HepG2 (cell line): ENCODE measurements around the gene CS. TPM values are rescaled to one million over a fixed set of nuclear protein-coding genes. Genes with fewer than 3 reads are reported as not detected.
"Not testable (repeated sequence)": the region's sequence is repeated elsewhere in the genome, so short reads cannot be mapped to it uniquely, and the experiment has no call there.

Experiments used
- ATAC-seq: fragments of 200-7000 bp; cut with Tn5 transposase; 3 replicates; pipeline ENCODE4 v1.9.1; 2020; ENCODE audit warnings: mild to moderate bottlenecking, moderate library complexity
- BruUV-seq: library from RNA; stranded (reverse); fragments of 400-500 nt; replicated peaks from 2 replicates; lab custom pipeline; 2021; lab: Mats Ljungman, UMichigan
- CTCF ChIA-PET: fragments of 300-600 bp; formaldehyde crosslinking; extraction: SDS; loops from one replicate; lab custom pipeline; 2021; ENCODE audit warnings: low total read pairs, inconsistent platforms, low intra/inter-chr PET ratio; lab: Yijun Ruan, JAX
- POLR2A ChIA-PET: fragments of 350-600 bp; sonication (Branson Sonifier 250); formaldehyde crosslinking; loops from one replicate; lab custom pipeline; 2020; ENCODE audit warnings: antibody characterized with exemption, inconsistent platforms; lab: Yijun Ruan, JAX
- DNase-seq: peaks from one replicate; pipeline ENCODE4 v3.0.0-alpha.2; 2015; ENCODE audit warnings: low spot score
- FAIRE-seq: peaks from 3 replicates; lab custom pipeline; 2011; peaks lifted over from hg19 to GRCh38; lab: Jason Lieb, UNC
- H2AFZ ChIP-seq: one replicate; pipeline ENCODE4 v1.6.1; 2011; ENCODE audit warnings: low read length, inconsistent platforms
- H3K27ac ChIP-seq: fragments of 300-600 bp; 3 replicates; pipeline ENCODE4 v1.8.0; 2011; ENCODE audit warnings: mixed run types, mild to moderate bottlenecking, mixed read lengths, low read length, inconsistent platforms; ENCODE audit not compliant: insufficient read depth; ENCODE audit errors: extremely low read length
- H3K27me3 ChIP-seq, 2 experiments: fragments of 200-600 bp in 1 of 2; 2 replicates in 1 of 2; 3 replicates in 1 of 2; pipeline versions ENCODE4 v1.6.0 to v1.8.0; 2011; ENCODE audit warnings: low read length in 2 of 2, mild to moderate bottlenecking in 2 of 2, moderate library complexity in 2 of 2, inconsistent platforms in 1 of 2; ENCODE audit not compliant: insufficient read depth in 2 of 2, control insufficient read depth in 1 of 2
- H3K36me3 ChIP-seq, 2 experiments: fragments of 200-600 bp in 1 of 2; replicated peaks in 1 of 2; 2 replicates in 1 of 2; 3 replicates in 1 of 2; pipeline versions ENCODE4 v1.5.1 to v1.8.0; 2011; ENCODE audit warnings: low read length in 2 of 2, inconsistent platforms in 1 of 2; ENCODE audit not compliant: insufficient read depth in 2 of 2, control insufficient read depth in 1 of 2
- H3K4me1 ChIP-seq: 2 replicates; pipeline ENCODE4 v1.5.1; 2012; ENCODE audit warnings: low read length, inconsistent platforms; ENCODE audit not compliant: insufficient read depth
- H3K4me2 ChIP-seq: 2 replicates; pipeline ENCODE4 v1.6.0; 2011; ENCODE audit warnings: low read depth, low read length, inconsistent platforms
- H3K4me3 ChIP-seq, 3 experiments: fragments of 200-600 bp in 1 of 3; sonication (generic), shearing (Covaris generic) in 1 of 3; replicated peaks in 1 of 3; 2 replicates each; pipeline ENCODE4 v1.5.1; 2011 to 2016; ENCODE audit warnings: low read length in 3 of 3, inconsistent platforms in 2 of 3, low read depth in 2 of 3, mild to moderate bottlenecking in 2 of 3, control low read depth in 1 of 3, mixed read lengths in 1 of 3; ENCODE audit not compliant: insufficient read depth in 1 of 3
- H3K79me2 ChIP-seq: one replicate; pipeline ENCODE4 v1.6.1; 2011; ENCODE audit warnings: low read length, inconsistent platforms; ENCODE audit not compliant: insufficient read depth
- H3K9ac ChIP-seq: 2 replicates; pipeline ENCODE4 v1.6.0; 2011; ENCODE audit warnings: mild to moderate bottlenecking, low read depth, low read length, inconsistent platforms; ENCODE audit not compliant: insufficient read depth
- H3K9me3 ChIP-seq: 2 replicates; pipeline ENCODE4 v1.5.1; 2012; ENCODE audit warnings: mild to moderate bottlenecking, low read length
- H4K20me1 ChIP-seq: 2 replicates; pipeline ENCODE4 v1.6.0; 2011; ENCODE audit warnings: inconsistent platforms, mild to moderate bottlenecking, low read length, moderate library complexity; ENCODE audit not compliant: insufficient read depth
- CEBPB ChIP-seq: IDR thresholded peaks from 2 replicates; pipeline ENCODE4 v1.6.1; 2011; ENCODE audit warnings: low read depth, low read length, improper control_type of control experiment, borderline replicate concordance
- CEBPG ChIP-seq: IDR thresholded peaks from 2 replicates; pipeline ENCODE4 v1.6.1; 2016
- DDIT3 ChIP-seq: sonication (generic); formaldehyde crosslinking; IDR thresholded peaks from 2 replicates; pipeline ENCODE4 v1.4.0; 2020; ENCODE audit warnings: mild to moderate bottlenecking, missing genetic modification reagents
- MYNN ChIP-seq: sonication (generic); formaldehyde crosslinking; IDR thresholded peaks from 2 replicates; pipeline ENCODE4 v1.4.0; 2020; ENCODE audit warnings: mild to moderate bottlenecking, low read depth, missing genetic modification reagents
- RBFOX2 ChIP-seq: fragments of 200-400 bp; formaldehyde crosslinking; IDR thresholded peaks from 2 replicates; pipeline ENCODE4 v1.6.1; 2017; ENCODE audit warnings: low read depth, mild to moderate bottlenecking, low read length
- ZNF563 ChIP-seq: sonication (generic); formaldehyde crosslinking; IDR thresholded peaks from 2 replicates; pipeline ENCODE4 v1.8.0; 2022; ENCODE audit warnings: mild to moderate bottlenecking, moderate library complexity, missing genetic modification reagents
- ZNF75D ChIP-seq: sonication (generic); formaldehyde crosslinking; IDR thresholded peaks from 2 replicates; pipeline ENCODE4 v1.8.1; 2023; ENCODE audit warnings: missing genetic modification reagents, mild to moderate bottlenecking, borderline replicate concordance
- WGBS: methylation state at CpG from one replicate; pipeline ENCODE4 v1.1.6; 2017; ENCODE audit warnings: low lambda C conversion rate; 5-methylcytosine and 5-hydroxymethylcytosine counted together
- in situ Hi-C: cut with HindIII; loops from 2 replicates; pipeline ENCODE4 v1.10.0; 2017; ENCODE audit warnings: low pct_unique_long_range_greater_than_20kb; ENCODE audit not compliant: extremely low pct_ligation_motif_present
- intact Hi-C: fragments of 100-400 bp; cut with micrococcal nuclease; formaldehyde crosslinking; loops from one replicate; pipeline ENCODE4 v1.10.0; 2022; ENCODE audit not compliant: unreplicated experiment
- polyA plus RNA-seq, 8 experiments: library from polyadenylated mRNA; depleted of rRNA in 3 of 8; stranded (reverse) in 7 of 8; unstranded in 1 of 8; fragments of >200 nt; fragmentation: Illumina TruSeq in 4 of 8; extraction: Trizol in 4 of 8; gene quantifications; 2 replicates each; pipeline versions ENCODE4 v1.2.1 to v1.2.3, GENCODE V29; 2011 to 2016; ENCODE audit warnings: low read depth in 4 of 8, missing spikeins in 1 of 8, mixed read lengths in 1 of 8; ENCODE audit not compliant: insufficient read depth in 1 of 8
- total RNA-seq, 5 experiments: library from RNA; depleted of rRNA; stranded (reverse); fragments of >200 nt; fragmentation: Illumina TruSeq; extraction: Trizol; gene quantifications; 2 replicates each; pipeline ENCODE4 v1.2.3, GENCODE V29; 2016; ENCODE audit warnings: low read depth in 1 of 5

CS gene
- total and polyA plus RNA-seq, 2 of the 13 experiments (the other 11 are each of a cell fraction or from before 2014, with no cell fraction given) = 173 to 175 TPM

- intact Hi-C loops (loop anchor here (2.0 kb wide), 1 partner anchor 19 kb away; the partner anchor contains the start of gene COQ10A), in situ Hi-C loops (no loop called here)
- Histone ChIP-seq H3K27ac (peak overlapping the region; percentile 30), H3K4me1 (peaks cover 53% of the 10 kb centered on the region), H3K36me3 (peaks cover 8 to 54% of the 10 kb centered on the region in 2 experiments), H3K27me3 (no peaks in the 10 kb centered on the region), H3K79me2 (peaks cover 28% of the 10 kb centered on the region), H3K4me3 (no peak overlapping the region), H4K20me1 (0 out of 2 replicates have a peak, but pooled peaks cover 2% of the 10 kb centered on the region), H3K9ac (no peak overlapping the region), H3K9me3 (no peaks in the 10 kb centered on the region), H3K4me2 (no peak overlapping the region), H2AFZ (no peak overlapping the region)
- POLR2A ChIA-PET = interaction anchor here (1.1 to 2.9 kb wide), 4 partner anchors 13 to 74 kb away, joined by 3 to 15 read pairs (median 8); partner anchors contain the start of genes CNPY2, COQ10A, CS and STAT2
- ATAC-seq (no peak), DNase-seq (no peak), FAIRE-seq (no peak)
- TSS peak; percentile 19 for BruUV-seq
- no peak for TF ChIP-seq ZNF563 (CRISPR knock-in tag)
- no peak for TF ChIP-seq MYNN (CRISPR knock-in tag)
- TF ChIP-seq RBFOX2 = no peak
- TF ChIP-seq ZNF75D (CRISPR knock-in tag) = no peak
- TF ChIP-seq DDIT3 (CRISPR knock-in tag) = no peak
- peak; percentile 42 for TF ChIP-seq CEBPG (CRISPR knock-in tag)
- TF ChIP-seq CEBPB = peak; percentile 58; the same call in 1 of the 2 replicates
- 64% methylated on average over 4 of the region's 4 CpGs for WGBS
- CTCF ChIA-PET = interaction anchor here (1.9 kb wide), 1 partner anchor 178 kb away, joined by 9 read pairs; no protein-coding TSS in a partner anchor
Observed at GRCh38 chr12:56286044-56286830, 13.9 kb downstream of the CS start.

GRCh38 chr12:56284263-56284662, 15.9 kb downstream of the CS start:
- Histone ChIP-seq H3K79me2 (peaks cover 15% of the 10 kb centered on the region), H3K4me1 (peaks cover 38% of the 10 kb centered on the region), H3K36me3 (peaks cover 12 to 51% of the 10 kb centered on the region in 2 experiments)
- H3K27me3 ChIP-seq, H3K27ac ChIP-seq, H3K4me3 ChIP-seq, DNase-seq, in situ Hi-C loops, intact Hi-C loops, H2AFZ ChIP-seq, ATAC-seq, CTCF ChIA-PET, H3K9me3 ChIP-seq, H3K4me2 ChIP-seq, H4K20me1 ChIP-seq, BruUV-seq, H3K9ac ChIP-seq, FAIRE-seq: not testable (repeated sequence)
- POLR2A ChIA-PET = interaction anchor here (1.5 kb wide), 1 partner anchor 17 kb away, joined by 4 read pairs; no protein-coding TSS in a partner anchor
- WGBS = 100% methylated on average over 5 of the region's 5 CpGs
